Raji (cell line): ENCODE measurements around the gene MTHFSD.

Source experiments
- POLR2A ChIP-seq: IDR thresholded peaks from 2 replicates; pipeline ENCODE4 v1.6.1; 2011; ENCODE audit warnings: low read depth, low read length, control low read depth; ENCODE audit not compliant: insufficient read depth

MTHFSD gene

GRCh38 chr16:86494039-86494564 lies 60.9 kb downstream of the MTHFSD start:
- TF ChIP-seq POLR2A, result no peak

- TF ChIP-seq POLR2A, result no peak
Observed at GRCh38 chr16:86492961-86493629, 61.9 kb downstream of the MTHFSD start.

- TF ChIP-seq POLR2A, result no peak
Observed at GRCh38 chr16:86492267-86492960, 62.6 kb downstream of the MTHFSD start.

- no peak for TF ChIP-seq POLR2A
Observed at GRCh38 chr16:86491640-86492023, 63.4 kb downstream of the MTHFSD start.

- TF ChIP-seq POLR2A, result no peak
Observed at GRCh38 chr16:86490859-86491639, 64.0 kb downstream of the MTHFSD start.

GRCh38 chr16:86485746-86486145 lies 69.3 kb downstream of the MTHFSD start:
- TF ChIP-seq POLR2A, result no peak

GRCh38 chr16:86484240-86484639 lies 70.8 kb downstream of the MTHFSD start:
- no peak for TF ChIP-seq POLR2A

- no peak for TF ChIP-seq POLR2A
Observed at GRCh38 chr16:86481607-86482006, 73.4 kb downstream of the MTHFSD start.

- TF ChIP-seq POLR2A, result no peak
Observed at GRCh38 chr16:86480444-86480843, 74.6 kb downstream of the MTHFSD start.
